ENCODE measurements around the gene BDKRB1. TPM values are rescaled to one million over a fixed set of nuclear protein-coding genes. Genes with fewer than 3 reads are reported as not detected.

BDKRB1 gene
- under 1 TPM; 0.19 to 0.26 (median 0.24) TPM for polyA plus RNA-seq (ENCODE audit: insufficient read length in 3 of 3)

DNA sequence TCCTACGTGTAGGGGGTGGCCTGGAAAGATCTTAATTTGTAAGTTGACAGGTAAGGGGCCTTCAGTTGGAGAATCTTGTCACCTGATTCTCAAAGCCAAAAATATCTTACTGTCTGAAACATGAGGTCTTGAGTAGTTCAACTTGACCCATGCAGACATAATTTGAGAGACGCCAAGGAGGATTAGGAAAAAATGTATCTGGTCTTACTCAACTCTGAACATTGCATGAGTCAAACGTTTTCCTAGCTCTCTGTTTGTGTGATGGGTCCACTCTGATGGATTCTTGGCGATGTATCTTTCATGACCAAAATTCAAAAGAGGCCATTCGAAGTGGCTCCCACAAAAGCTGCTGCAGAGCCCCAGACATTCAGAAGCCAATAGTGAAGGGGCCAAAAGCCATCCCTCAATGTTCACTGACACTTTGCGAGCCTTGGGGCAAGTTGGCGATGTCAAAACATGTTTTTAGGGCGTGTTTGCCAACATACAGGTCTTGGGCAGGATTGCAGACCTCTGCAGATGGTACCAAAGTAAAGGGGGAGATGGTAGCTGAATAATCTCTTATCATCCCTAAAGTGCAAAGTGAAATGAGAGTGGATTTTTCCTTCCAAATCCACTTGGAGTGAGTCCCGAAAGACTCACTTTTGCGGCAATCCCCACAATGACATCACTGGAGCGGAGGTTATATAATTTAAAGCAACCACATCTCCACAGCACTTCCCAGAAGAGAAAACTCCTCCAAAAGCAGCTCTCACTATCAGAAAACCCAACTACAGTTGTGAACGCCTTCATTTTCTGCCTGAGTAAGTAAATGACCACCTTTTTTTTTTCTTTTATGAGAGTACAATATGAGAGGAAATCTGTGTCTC lies at the start of gene BDKRB1:
BDKRB1 (plus strand) TSS at position 710 of the 866 bp plus-strand sequence. CDS start 7,473 bp downstream, outside the sequence.
- DNase-seq (ENCODE audit: low read depth in 3 of 3, low spot score in 2 of 3) = no peak

DNA sequence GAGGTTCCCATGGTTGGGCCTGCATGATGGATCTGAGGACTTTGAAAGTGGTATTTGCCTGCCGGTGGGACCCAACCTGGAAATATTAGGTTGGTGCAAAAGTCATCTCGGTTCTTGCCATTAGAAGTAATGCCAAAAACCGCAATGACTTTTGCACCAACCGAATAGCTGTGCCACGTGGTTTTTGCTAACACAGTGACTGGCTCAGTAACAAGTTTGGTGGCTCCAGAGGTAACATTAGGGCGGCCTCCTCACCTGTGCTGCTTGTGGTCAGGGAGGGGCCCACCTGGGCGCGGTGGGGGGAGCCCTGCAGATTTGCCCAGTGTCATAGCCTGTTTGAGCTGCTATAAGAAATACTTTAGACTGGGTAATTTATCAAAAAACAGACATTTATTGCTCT lies 49.5 kb upstream of the BDKRB1 start:
- no peak for DNase-seq (ENCODE audit: low read depth in 3 of 3, low spot score in 2 of 3)

DNA sequence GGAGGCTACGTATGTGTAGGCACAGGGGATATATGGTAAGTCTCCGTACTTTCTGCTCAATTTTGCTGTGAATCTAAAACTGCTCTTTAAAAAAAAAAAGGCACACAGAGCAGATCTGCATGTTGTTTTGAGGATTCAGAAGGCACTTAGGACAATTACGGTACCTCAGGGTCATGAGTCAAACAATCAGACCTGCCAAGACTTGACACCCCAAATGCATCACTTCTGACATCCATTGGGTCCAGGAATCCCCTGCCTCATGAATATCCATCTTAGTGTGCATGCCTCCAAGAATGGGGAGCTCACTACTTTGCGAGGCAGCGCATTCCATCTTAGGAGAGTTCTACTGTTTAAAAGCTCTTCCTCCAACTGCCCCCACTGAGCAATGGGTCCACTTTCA lies 48.3 kb upstream of the BDKRB1 start:
- DNase-seq (ENCODE audit: low read depth in 3 of 3, low spot score in 2 of 3) = no peak

DNA sequence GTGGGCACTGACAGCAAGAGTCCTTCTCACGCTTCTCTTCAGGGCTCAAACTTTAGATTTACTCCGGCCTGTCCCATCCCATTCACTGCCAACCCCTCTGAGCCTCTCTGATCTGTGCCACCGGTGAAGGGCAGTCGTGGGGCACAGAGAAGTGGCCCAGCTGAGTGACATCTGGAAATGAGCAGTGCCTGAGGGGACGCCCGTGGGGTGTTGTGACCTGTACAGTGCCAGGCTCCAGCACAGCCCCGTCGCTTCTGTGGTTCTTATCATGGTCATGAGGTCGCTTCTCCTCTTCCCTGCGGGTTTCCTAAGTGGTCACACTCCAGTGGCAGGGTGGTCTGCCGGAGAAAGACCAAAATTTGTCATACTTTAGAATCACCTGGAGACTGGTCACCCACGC lies 47.3 kb upstream of the BDKRB1 start:
- DNase-seq (ENCODE audit: low read depth in 3 of 3, low spot score in 2 of 3) = no peak

DNA sequence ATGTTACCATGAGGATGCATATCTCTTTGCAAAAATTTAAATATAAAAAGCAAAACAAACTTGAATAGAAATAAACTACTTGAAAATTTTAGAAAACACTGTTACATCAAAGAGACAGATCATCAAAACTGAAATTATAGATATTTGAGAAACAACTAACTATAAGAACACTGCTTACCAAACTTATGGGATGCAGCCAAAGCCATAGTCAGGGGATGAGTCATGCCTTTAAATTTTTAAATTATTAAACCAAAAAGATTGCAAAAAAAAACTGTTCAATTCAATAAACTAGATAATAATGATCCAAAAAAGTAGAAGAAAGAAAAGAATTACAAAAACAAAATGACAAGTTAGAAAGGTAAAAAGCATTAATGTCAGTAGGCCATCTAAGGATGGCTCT lies 43.9 kb upstream of the BDKRB1 start:
- no peak for DNase-seq (ENCODE audit: low read depth in 3 of 3, low spot score in 2 of 3)

DNA sequence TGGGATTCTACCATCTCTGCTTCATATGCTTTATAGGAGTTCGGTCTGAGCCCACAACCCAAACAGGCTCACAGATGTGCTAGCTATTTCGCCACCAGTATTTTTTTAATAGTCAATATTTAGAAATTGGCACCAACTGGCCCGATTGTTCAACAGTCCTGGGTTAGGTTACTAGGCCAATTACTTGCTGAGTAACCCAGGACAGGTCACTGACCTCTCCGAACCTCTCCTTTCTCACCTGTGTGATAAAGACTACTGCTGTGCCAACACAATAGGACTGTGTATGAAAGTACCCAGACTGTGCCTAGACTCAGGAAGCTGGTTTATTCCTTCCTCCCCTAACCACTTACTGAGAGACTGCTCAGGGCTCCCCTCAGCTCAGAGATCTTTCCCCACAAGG lies 43.1 kb upstream of the BDKRB1 start:
- no peak for DNase-seq (ENCODE audit: low read depth in 3 of 3, low spot score in 2 of 3)

DNA sequence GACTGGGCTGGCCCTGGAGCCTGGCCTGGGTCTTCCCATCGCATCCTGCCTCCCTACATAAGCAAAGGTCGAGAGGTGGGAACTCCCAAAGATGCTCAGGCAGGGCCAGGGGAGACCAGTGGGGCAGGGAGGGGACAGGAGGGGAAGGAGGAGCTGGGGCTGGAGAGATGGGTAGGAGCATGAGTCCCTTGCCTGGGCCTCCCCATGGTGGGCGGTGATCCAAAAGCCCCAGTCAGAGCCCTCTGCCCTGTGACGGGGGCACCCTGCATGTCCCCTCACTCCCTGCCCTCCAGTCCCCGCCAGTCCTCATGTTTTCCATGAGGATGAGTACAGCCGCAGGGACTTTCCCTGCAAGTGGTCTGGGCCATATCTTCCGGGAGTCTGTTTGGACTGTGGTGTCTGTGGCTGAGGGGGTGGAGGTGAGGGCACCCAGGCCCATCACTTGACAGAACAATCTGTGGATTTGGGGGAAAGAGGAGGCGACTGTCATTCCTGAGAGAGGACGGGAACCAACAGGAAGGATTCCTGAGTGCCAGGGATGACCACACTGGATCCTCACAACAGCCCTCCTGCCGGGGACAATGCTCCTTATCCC lies 42.0 kb upstream of the BDKRB1 start:
- no peak for DNase-seq (ENCODE audit: low read depth in 3 of 3, low spot score in 2 of 3)

DNA sequence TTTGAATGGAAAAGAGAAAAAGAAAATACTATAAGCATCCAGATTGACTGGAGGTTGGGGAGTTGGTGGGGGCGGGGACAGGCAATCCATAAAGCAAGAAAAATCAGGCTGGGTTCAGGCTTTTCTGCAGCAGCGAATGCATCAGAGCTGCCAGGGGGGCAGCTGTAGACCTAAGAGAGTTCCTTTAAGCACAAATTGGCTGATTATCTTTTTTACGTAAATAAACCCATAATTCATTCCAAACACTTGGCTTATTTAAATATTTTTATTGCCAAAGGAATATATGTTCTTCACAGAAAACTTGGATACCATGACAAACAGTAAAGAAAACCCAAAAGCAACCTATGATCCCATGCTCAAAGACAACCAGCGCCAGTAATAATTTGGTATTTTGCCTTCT lies 41.2 kb upstream of the BDKRB1 start:
- no peak for DNase-seq (ENCODE audit: low read depth in 3 of 3, low spot score in 2 of 3)

DNA sequence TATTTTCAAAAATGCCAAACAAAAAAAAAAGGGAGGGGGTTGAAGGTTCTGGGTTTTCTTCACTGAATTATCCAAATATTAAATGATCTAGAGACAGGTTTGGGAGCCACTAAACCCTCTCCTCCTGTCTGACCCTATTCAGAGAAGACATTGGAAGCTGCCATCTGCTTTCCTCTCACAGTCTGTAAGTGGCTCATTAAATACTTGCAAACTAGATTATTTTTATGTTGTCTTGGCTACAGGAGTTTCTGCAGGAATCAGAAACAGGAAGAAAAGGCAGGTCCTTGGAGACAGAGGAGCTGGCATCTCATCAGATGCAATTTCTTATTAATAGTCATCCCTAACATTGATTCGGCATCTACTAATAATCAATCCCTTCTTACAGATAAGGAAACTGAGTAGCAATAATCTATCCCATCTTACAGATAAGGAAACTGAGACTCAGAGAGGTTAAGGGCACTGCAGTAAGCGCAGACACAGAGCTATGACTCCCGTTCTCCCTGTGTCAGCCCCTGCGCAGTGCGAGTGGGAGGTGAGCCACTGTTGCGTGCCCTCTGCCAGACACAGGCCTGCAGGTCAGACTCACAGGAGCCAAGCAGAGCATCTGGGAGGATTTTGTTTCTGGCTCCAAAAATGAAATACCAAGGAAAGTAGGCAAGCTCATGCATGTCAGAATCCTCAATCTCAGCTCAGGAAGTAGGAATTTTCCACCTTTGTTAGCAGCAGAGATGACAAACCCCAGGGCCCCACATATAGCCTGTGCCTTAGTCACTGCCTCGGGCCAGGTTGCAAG lies 40.4 kb upstream of the BDKRB1 start:
- no peak for DNase-seq (ENCODE audit: low read depth in 3 of 3, low spot score in 2 of 3)

DNA sequence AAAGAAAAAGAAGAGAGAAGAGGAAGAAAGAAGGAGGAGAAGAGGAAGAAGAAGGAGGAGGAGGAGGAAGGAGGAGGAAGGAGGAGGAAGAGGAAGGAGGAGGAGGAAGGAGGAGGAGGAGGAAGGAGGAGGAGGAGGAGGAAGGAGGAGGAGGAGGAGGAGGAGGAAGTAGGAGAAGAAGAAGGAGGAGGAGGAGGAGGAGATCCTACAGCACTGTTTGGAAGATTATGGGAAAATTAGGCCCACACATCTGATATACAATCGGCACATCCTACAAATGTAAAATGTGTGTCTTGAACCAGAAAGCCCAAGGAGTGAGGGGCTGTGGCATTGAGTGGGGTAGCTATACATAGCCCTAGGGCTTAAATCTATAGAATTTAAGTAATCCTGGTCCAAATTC lies 39.4 kb upstream of the BDKRB1 start:
- no peak for DNase-seq (ENCODE audit: low read depth in 3 of 3, low spot score in 2 of 3)

DNA sequence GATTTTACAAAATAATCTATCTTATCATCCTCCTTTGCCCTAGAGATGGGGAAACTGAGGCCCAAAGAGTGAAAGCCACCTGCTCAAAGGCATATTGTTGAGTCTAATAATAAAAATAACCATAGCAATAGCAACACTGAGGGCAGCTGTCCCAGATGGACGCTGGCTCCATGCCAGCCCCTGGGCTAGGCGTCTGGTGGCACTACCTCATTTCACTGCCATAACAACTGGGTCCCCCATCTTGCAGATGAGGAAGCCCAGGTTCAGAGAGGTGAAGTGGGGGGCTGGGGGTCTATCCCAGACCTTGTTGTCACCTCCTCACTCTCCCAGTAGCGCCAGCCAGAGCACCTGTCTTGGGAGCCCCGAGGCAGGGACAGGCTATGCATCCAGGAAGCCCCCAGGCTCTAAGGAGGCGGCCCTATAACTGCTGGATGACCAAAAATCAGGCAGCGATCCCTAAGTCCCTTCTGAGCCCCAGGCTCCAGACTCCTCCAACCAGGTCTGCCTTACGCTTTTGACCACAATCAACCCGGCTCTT lies 38.6 kb upstream of the BDKRB1 start:
- no peak for DNase-seq (ENCODE audit: low read depth in 3 of 3, low spot score in 2 of 3)

DNA sequence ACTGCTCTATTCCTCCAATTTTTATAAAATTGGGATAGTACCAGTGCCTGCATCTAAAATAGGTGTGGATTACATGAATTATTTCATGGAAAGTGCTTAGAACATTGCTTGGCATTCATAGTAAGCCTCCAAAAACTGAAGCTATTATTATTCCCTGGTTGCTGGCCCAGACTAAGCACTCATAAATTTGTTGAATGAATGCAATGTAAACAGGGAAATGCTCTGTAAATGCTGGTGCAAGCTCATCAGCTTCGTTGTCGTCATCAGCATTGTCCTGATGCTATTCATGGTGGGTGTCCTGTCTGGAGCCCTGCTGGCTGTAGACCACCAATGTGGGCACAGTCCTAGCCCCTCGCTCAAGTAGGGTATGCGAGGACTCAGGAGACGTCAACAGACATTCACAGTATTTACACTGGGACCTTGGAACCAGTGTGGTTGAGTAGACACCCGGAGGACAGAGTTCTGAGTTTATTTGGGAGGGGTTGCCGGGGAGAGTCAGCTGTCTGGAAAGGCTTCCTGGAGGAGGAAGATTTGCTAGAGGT lies 34.8 kb upstream of the BDKRB1 start:
- no peak for DNase-seq (ENCODE audit: low read depth in 3 of 3, low spot score in 2 of 3)

DNA sequence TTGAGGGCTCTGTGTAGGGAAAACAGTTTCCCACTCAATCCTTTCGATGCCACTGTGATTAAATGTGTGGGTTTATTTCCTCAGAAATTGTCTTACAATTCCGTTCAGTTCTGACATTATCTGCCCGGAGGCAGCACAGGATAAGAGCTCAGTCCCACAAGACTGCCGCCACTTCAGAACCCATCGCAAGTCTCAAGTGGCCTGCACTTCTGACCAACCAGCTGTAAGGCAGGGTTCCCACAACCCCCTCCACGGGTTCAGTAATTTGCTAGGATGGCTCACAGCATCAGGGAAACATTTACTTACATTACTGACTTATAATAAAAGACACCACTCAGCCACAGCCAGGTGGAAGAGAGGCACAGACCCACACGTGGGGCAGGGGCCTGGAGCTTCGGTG lies 34.2 kb upstream of the BDKRB1 start:
- no peak for DNase-seq (ENCODE audit: low read depth in 3 of 3, low spot score in 2 of 3)

DNA sequence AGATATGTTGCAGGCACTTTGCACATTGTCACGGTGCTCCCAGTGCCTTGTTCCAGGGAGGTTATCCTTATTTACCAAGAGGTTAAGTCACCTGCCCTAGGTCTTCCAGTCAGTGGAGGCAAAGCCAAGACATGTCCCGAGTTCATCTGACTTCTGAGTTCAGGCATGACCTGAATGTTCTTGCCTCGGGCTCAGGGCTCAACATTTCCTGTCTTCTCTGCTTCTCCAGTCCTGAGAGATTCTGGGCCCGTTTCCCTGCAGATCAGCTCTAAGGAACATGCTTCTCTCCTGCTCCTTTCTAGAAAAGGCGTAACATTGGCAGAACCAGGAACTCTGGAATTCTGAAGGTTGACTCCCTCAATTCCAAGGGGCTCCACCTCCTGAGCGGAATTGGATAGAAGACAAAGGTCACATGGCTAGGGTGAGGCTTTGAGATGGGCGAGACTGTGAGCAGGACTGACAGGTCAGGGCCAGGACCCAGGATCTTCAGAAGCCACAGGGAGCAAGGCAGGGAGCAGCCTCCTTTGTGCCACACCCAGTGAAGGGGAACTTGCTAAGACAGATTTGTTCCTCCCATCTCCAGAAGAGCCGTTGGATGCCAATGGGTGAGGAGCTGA lies 31.4 kb upstream of the BDKRB1 start:
- no peak for DNase-seq (ENCODE audit: low read depth in 3 of 3, low spot score in 2 of 3)

DNA sequence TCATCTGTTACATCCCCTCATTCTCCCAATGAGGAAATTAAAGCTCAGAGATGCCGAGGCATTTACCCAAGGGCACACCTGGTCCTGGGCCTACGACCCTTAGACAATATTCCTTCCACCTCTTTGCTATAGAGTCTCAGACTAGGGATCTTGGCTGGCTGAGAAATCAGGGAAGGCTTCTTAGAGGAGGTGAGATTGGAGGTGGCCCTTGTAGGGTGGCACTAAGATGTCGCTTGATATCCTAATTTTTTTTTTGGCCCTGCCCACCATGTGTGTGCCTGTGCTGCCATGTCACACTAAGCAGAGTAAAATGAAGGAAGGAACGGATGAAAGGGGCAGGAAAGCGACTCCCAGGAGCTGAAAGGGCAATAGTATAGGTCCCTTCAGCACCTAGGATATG lies 30.8 kb upstream of the BDKRB1 start:
- no peak for DNase-seq (ENCODE audit: low read depth in 3 of 3, low spot score in 2 of 3)

DNA sequence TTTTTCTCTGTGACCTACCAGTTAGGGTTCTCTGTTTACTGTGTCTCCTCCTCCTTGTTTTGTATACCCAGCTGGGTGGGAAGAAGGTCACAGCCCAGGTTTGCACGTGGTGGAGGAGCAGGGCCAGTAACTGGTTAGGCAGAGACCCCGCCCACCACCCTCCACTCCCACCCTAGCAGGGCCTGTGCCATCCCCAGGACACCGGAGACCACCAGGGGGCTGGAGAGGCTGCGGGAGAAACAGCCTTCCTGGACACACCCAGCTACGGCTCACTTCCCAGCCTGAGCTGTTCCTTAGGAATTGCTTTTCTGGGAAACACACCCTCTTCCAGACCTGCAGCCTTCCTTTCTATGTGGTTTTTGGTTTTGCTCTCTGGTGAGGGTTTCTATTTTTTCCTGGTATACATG lies 30.3 kb upstream of the BDKRB1 start:
- no peak for DNase-seq (ENCODE audit: low read depth in 3 of 3, low spot score in 2 of 3)

DNA sequence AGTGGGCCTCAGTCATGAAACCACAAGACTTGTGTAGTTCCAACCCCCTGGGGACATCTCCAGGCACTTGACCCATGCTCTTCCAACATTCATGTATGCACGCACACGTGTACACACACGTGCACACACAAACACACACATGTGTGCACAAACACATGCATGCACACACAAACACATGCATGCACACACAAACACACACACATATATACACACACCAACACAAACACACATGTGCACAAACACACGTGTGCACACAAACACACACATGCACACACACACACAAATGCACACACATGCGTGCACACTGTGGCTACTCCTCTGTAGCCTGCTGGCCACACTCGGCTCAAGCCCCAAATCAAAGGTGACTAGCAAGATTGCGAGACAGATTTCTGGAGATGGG lies 28.6 kb upstream of the BDKRB1 start:
- no peak for DNase-seq (ENCODE audit: low read depth in 3 of 3, low spot score in 2 of 3)

DNA sequence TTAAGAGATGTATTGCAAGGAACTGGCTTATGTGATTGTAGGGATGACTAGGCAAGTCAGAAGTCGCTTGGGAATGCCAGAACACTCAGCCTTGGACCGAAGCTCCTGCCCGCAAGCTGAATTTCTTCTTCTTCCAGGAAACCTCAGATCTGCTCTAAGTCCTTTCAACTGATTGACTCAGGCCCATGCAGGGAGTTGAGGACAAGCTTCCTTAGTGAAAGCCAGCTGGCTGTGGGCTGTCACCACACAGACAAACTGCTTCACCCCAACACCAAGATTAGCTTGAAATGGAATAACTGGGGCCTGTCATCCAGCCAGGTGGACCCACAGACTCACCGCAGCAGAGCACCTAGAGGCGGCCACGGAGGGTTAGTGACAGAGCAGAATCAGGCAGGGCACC lies 26.7 kb upstream of the BDKRB1 start:
- DNase-seq (ENCODE audit: low read depth in 3 of 3, low spot score in 2 of 3) = no peak

DNA sequence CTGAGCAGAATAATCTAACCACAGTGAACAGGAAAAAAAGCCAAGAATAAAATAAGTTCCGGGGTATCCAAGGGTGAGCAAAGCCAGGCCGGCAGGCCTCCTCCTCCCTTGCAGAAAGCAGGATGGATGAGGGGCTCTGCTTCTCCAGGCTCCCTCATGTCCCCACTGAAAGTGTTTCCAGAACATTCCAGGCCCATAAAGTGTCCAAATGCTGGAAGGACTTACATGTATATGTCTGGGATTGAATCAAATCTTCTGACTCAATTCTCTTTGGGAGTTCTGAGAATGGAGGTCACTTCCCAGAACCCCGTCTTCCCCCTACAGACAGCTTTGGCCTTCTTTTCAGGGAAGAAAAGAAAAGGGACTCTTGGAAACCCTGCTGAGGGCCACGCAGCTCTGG lies 25.0 kb upstream of the BDKRB1 start:
- DNase-seq (ENCODE audit: low read depth in 3 of 3, low spot score in 2 of 3) = no peak

DNA sequence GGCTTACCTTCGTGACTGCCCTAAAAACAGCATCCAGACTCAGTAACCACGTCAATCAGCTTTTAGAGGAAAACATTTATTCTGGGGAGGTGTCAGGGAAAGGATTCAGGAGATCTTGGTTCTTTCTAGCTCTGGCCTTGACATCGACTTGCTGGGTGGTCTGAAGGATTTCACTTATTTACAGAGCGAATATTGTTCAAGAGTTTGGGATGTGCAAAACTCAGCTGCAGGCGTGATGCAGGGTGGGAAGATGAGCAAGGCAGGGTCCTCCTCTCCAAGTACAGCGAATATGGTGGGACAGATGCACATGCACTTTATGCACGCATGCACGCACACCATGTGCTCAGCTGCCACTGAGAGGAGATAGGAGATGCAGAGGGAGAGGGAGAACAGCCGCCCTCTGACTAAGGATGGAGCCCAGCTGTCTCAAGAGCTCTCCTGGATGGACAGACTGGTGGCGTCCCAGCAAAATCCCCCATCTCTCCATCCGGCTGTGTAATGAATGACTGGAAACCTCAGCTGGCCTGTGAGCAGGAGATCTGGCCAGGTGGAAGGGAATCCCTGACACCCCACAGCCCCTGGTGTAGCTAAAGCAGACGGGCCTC lies 24.4 kb upstream of the BDKRB1 start:
- DNase-seq (ENCODE audit: low read depth in 3 of 3, low spot score in 2 of 3) = no peak
